ENCODE results near the gene PGLYRP2. TPM values are rescaled to one million over a fixed set of nuclear protein-coding genes. Genes with fewer than 3 reads are reported as not detected.
A peak's percentile ranks its signal among the peaks of the same experiment; 100 is the strongest.

Gene PGLYRP2
- polyA plus RNA-seq, 4 donors, result 0.54 TPM; not detected in 3

DNA sequence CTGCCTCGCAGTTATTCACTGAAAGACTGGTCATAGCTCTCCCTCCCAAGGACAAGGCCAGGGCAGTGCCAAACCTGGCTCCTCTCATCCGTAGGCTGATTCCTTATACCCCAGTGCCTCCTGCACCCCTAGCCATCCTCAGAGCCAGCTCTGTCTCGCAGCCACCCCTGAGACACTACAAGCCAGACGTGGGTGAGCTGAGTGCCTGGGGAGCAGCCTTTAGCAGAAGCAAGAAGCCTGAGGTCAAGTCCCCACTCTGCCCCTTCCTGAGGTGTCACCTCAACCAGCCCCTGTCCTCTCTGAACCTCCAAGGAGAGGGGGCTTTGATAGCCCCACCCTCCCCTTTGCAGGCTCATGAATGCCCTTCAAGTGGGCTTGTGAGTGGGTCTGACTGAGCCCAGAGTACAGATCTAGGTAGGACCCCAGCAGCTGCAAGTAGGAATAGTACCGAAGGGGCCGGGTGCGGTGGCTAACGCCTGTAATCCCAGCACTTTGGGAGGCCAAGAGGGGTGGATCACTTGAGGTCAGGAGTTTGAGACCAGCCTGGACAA lies 45.7 kb downstream of the PGLYRP2 start:
- no peak for DNase-seq

DNA sequence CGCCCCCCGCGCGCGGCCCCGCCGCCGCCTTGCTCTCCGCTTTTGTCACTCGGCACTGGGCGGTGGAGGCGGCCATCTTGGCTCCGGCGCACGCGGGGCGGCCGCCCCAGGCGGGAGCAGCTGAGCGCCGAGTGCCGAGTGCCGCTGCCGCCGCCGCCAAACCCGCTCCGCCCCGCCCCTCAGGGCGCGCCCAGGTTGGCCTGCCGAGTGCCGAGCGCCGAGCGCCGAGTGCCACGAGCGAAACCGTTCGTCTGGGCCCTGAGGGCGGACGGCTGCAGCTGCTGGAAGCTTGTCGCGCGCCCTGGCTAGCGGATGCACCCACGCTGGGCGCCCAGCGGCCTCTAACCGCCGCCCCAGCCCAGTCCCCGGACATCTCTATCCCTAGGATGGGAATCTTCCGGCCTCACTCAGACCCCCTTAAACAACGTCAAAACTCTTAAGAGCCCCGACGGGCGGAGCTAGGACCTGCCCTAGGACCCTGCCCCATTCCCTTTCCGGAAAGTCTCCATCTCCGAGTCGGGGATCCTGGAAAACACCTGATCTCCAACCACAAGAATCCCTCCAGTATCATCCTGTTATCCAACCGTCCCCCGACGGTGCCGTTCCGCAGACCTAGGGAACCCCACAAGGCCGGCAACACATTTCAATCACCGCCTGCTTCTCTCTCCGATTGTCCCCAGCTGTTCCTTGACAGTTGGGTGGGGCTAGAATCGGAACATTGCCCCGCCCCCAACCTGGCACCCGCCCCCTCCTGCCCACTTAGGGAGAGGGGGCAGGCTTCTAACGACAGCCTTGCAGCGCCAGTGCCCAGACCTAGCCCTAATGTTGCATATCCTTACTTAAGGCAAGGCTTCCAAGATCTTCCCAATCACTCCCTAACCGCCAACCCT lies 46.4 kb downstream of the PGLYRP2 start:
- WGBS, 3 donors, result 1% methylated on average over 39 to 75 of the region's 75 CpGs
- peaks cover 3 to 12% (median 6%) of the 10 kb centered on the region in 3 donors for H3K4me1 ChIP-seq (ENCODE audit: control insufficient read depth in 3 of 3, insufficient read depth in 2 of 3, low read depth in 1 of 3, low read length in 2 of 3)
- H3K4me3 ChIP-seq (ENCODE audit: low read depth in 1 of 3, low read length in 3 of 3), result peak overlapping the region; percentile 93 to 95 (median 93)
- FAIRE-seq (no peak), DNase-seq (peak; percentile 85 to 96)
- no peaks in the 10 kb centered on the region for H3K9me3 ChIP-seq (ENCODE audit: control insufficient read depth in 2 of 2, insufficient read depth in 1 of 2, low read depth in 1 of 2, low read length in 1 of 2)
- peak overlapping the region; percentile 24 to 85 (median 83) for H3K27ac ChIP-seq (ENCODE audit: low read depth in 1 of 3, low read length in 2 of 3)
- no peaks in the 10 kb centered on the region for H3K27me3 ChIP-seq (ENCODE audit: control insufficient read depth in 3 of 3, insufficient read depth in 3 of 3, low read length in 3 of 3)
- peaks cover 0 to 31% (median 2%) of the 10 kb centered on the region in 3 donors for H3K36me3 ChIP-seq (ENCODE audit: control insufficient read depth in 3 of 3, insufficient read depth in 2 of 3, low read depth in 1 of 3, low read length in 3 of 3)

More for the DNA sequence above, 45.7 kb downstream of the PGLYRP2 start:
- Histone ChIP-seq H3K4me1 (ENCODE audit: control insufficient read depth in 3 of 3, insufficient read depth in 2 of 3, low read depth in 1 of 3, low read length in 2 of 3) (peaks cover 3 to 12% (median 6%) of the 10 kb centered on the region in 3 donors), H3K9me3 (ENCODE audit: control insufficient read depth in 2 of 2, insufficient read depth in 1 of 2, low read depth in 1 of 2, low read length in 1 of 2) (no peaks in the 10 kb centered on the region), H3K4me3 (ENCODE audit: low read depth in 1 of 3, low read length in 3 of 3) (peak overlapping the region in 2 of 3 donors; percentile 93), H3K27me3 (ENCODE audit: control insufficient read depth in 3 of 3, insufficient read depth in 3 of 3, low read length in 3 of 3) (no peaks in the 10 kb centered on the region), H3K27ac (ENCODE audit: low read depth in 1 of 3, low read length in 2 of 3) (peak overlapping the region in 1 of 3 donors; percentile 6), H3K36me3 (ENCODE audit: control insufficient read depth in 3 of 3, insufficient read depth in 2 of 3, low read depth in 1 of 3, low read length in 3 of 3) (peaks cover 0 to 25% (median 0%) of the 10 kb centered on the region in 3 donors)
- no peak for FAIRE-seq
- 59 to 69% (median 68%) methylated on average over 8 of the region's 8 CpGs for WGBS, 3 donors

DNA sequence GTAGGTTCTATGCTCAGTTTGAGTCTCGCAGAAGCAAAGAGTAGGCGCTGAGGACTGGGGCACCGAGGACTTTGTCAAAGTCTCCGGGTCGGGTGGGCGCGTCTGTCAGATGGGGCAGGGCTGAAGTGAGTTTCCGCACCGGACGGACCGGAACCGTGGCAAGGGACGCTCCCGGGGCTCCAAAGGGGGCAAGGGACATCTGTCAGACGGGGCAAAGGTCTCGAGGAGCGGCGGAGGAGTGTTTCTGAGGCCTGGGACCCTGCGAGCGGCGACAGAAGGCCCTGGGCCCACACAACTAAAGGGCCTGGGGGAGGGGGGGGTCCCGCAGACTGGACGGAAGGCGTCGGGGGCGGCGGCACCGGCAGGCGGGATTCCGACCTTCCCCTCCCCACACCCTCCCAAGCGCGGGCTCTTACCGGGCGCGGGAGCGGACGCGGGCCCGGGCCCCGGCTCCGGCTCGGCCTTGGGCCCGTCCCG lies 47.2 kb downstream of the PGLYRP2 start:
- peak overlapping the region; percentile 17 to 60 (median 26) for H3K27ac ChIP-seq (ENCODE audit: low read depth in 1 of 3, low read length in 2 of 3)
- peak overlapping the region; percentile 77 to 95 (median 93) for H3K4me3 ChIP-seq (ENCODE audit: low read depth in 1 of 3, low read length in 3 of 3)
- FAIRE-seq (no peak), DNase-seq (peak; percentile 40 to 60)
- 0 to 1% (median 0%) methylated on average over 21 to 44 of the region's 44 CpGs for WGBS, 3 donors
- no peaks in the 10 kb centered on the region for H3K9me3 ChIP-seq (ENCODE audit: control insufficient read depth in 2 of 2, insufficient read depth in 1 of 2, low read depth in 1 of 2, low read length in 1 of 2)
- peaks cover 3 to 40% (median 4%) of the 10 kb centered on the region in 3 donors for H3K36me3 ChIP-seq (ENCODE audit: control insufficient read depth in 3 of 3, insufficient read depth in 2 of 3, low read depth in 1 of 3, low read length in 3 of 3)
- peaks cover 3 to 12% (median 6%) of the 10 kb centered on the region in 3 donors for H3K4me1 ChIP-seq (ENCODE audit: control insufficient read depth in 3 of 3, insufficient read depth in 2 of 3, low read depth in 1 of 3, low read length in 2 of 3)
- no peaks in the 10 kb centered on the region for H3K27me3 ChIP-seq (ENCODE audit: control insufficient read depth in 3 of 3, insufficient read depth in 3 of 3, low read length in 3 of 3)

DNA sequence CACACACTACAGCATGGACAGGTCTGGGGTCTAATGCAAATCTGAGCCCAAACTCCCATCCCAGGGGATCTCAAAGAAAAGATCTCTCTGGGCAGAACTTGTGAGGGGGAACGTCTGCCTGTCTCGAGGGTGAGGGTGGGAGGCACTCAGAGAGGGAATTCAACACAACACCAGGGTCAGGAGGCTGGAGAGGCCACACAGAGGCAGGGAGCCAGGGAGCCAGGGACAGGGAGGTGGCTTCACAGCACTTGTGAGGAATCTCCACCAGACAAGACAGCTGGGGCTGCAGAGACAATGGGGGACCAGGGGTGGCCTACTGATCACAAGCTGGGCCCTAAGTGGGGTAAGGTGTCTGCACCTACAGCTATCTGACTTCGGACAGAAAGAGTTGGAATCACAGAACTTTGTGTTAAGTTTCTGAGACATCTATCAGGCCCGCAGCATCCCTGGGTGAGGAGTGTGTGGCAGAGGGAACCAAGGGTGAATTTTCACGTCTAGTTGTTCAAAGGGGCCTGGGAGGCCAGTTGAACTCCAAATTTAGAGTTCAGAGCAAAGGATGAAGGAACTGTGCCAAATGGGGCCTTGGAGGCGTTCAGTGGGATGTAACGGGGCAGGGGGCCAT lies 47.8 kb downstream of the PGLYRP2 start:
- FAIRE-seq (no peak), DNase-seq (no peak)
- Histone ChIP-seq H3K4me1 (ENCODE audit: control insufficient read depth in 3 of 3, insufficient read depth in 2 of 3, low read depth in 1 of 3, low read length in 2 of 3) (peaks cover 3 to 12% (median 6%) of the 10 kb centered on the region in 3 donors), H3K27ac (ENCODE audit: low read depth in 1 of 3, low read length in 2 of 3) (peak overlapping the region in 1 of 3 donors; percentile 17), H3K4me3 (ENCODE audit: low read depth in 1 of 3, low read length in 3 of 3) (peak overlapping the region; percentile 77 to 95 (median 93)), H3K36me3 (ENCODE audit: control insufficient read depth in 3 of 3, insufficient read depth in 2 of 3, low read depth in 1 of 3, low read length in 3 of 3) (peaks cover 5 to 45% (median 6%) of the 10 kb centered on the region in 3 donors), H3K27me3 (ENCODE audit: control insufficient read depth in 3 of 3, insufficient read depth in 3 of 3, low read length in 3 of 3) (no peaks in the 10 kb centered on the region), H3K9me3 (ENCODE audit: control insufficient read depth in 2 of 2, insufficient read depth in 1 of 2, low read depth in 1 of 2, low read length in 1 of 2) (no peaks in the 10 kb centered on the region)
- WGBS, 3 donors, result 18 to 25% (median 22%) methylated on average over 7 of the region's 7 CpGs

DNA sequence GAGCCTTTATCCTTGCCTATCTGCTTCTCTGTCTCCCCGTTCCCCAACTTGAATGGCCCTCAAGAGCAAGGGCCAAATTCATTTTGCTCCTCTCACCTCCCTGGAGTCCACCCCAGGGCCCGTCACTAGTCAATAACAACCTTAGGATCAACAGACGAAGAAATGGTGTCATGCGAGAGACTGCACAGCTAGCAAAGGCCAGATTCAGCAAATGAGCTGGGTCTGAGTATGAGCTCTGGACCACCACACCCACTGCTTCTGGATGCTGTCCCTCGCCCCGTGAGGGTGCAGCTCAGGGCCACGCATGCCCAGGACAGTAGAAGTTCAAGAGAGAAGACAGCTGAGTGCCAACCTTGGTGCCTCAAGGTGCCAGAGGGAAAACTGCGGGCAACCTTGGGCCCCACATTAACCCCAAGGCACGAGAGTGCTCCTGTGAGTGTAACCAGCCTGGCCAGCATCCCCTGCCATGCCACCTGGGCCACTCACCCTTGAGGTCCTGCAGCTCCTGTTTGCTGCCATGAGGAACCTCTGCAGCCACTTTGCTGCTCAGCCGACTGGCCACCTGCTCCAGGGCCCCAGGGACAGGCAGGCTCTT lies 48.7 kb downstream of the PGLYRP2 start:
- DNase-seq (no peak), FAIRE-seq (no peak)
- Histone ChIP-seq H3K27ac (ENCODE audit: low read depth in 1 of 3, low read length in 2 of 3) (no peak overlapping the region), H3K9me3 (ENCODE audit: control insufficient read depth in 2 of 2, insufficient read depth in 1 of 2, low read depth in 1 of 2, low read length in 1 of 2) (no peaks in the 10 kb centered on the region), H3K27me3 (ENCODE audit: control insufficient read depth in 3 of 3, insufficient read depth in 3 of 3, low read length in 3 of 3) (no peaks in the 10 kb centered on the region), H3K4me1 (ENCODE audit: control insufficient read depth in 3 of 3, insufficient read depth in 2 of 3, low read depth in 1 of 3, low read length in 2 of 3) (peaks cover 3 to 12% (median 6%) of the 10 kb centered on the region in 3 donors), H3K4me3 (ENCODE audit: low read depth in 1 of 3, low read length in 3 of 3) (no peak overlapping the region), H3K36me3 (ENCODE audit: control insufficient read depth in 3 of 3, insufficient read depth in 2 of 3, low read depth in 1 of 3, low read length in 3 of 3) (peaks cover 5 to 52% (median 6%) of the 10 kb centered on the region in 3 donors)
- WGBS, 3 donors, result 76 to 82% (median 78%) methylated on average over 10 of the region's 10 CpGs

DNA sequence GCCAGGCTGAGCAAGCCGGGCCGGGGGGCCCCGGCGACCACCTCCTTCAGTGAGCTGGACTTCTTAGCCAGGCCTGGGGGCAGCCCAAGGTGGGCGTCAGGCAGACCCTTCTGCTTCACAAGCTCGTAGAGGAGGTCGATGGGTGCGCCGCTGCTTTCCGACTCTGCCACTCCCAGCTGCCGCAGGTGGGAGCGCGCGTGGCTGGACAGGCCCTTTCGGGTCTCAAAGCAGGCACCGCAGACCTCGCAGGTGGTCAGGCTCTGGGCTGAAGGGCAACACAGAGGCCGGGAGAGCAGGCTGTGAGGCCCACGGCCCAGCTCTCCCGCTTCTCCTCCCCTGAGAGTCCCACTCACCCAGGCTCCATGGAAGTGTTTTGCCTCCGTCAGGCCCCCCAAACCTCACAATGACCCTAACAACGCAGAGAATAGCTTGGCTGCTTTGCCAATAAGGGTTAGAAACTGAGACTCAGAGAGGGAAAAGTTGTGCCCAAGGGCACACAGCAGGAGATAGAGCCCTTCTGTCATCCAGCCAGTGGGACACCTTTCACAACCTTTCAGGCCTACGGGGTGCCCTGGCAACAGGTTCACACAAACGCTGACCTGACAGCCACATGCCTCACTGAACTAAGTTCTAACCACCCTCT lies 49.4 kb downstream of the PGLYRP2 start:
- WGBS, 3 donors, result 89 to 91% (median 90%) methylated on average over 22 to 24 of the region's 24 CpGs
- Histone ChIP-seq H3K27me3 (ENCODE audit: control insufficient read depth in 3 of 3, insufficient read depth in 3 of 3, low read length in 3 of 3) (no peaks in the 10 kb centered on the region), H3K4me3 (ENCODE audit: low read depth in 1 of 3, low read length in 3 of 3) (no peak overlapping the region), H3K27ac (ENCODE audit: low read depth in 1 of 3, low read length in 2 of 3) (no peak overlapping the region), H3K4me1 (ENCODE audit: control insufficient read depth in 3 of 3, insufficient read depth in 2 of 3, low read depth in 1 of 3, low read length in 2 of 3) (peaks cover 3 to 12% (median 6%) of the 10 kb centered on the region in 3 donors), H3K36me3 (ENCODE audit: control insufficient read depth in 3 of 3, insufficient read depth in 2 of 3, low read depth in 1 of 3, low read length in 3 of 3) (peaks cover 9 to 59% (median 10%) of the 10 kb centered on the region in 3 donors), H3K9me3 (ENCODE audit: control insufficient read depth in 2 of 2, insufficient read depth in 1 of 2, low read depth in 1 of 2, low read length in 1 of 2) (no peaks in the 10 kb centered on the region)
- DNase-seq (no peak), FAIRE-seq (no peak)

DNA sequence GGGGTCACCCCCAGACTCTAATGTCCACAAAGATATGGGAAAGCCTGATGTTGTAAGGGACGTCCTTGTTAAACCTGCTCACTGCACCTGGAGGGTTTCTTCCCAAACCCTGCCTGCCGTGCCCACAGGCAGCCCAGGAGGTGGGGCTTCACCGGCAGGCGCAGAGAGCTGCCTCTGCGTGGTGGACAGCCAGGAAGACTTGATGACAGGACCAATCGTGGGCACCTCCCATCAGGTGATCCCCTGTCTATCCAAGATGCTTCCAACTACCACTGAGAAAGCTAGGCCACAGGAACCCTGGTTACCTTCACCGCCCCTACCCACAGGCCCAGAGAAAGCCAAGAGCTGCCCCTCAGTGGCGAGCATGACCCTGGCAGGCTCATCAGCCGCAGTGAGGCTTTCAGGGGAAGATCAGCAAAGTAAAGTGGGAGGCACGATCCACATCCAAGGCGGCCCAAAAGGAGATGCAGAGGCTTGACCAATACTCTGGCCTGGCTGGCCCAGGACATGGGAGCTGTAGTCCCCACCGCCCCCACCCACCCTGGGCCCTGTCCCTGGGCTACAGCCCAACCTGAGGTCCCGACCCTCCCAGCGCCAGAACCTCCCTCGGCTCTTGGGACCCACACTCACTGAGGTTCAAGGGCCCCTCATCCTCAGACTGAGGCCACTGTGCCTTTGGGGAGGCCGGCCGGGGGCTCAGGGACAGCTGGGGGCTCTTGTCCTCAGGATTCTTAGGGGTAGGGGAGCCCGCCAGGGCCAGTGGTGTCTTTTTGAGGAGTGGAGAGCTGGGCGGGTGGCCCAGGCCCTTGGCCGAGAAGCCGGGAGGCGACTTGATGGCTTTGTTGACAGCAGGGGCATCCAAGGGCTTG lies 50.1 kb downstream of the PGLYRP2 start:
- no peak for DNase-seq
- WGBS, 3 donors, result 92 to 94% (median 93%) methylated on average over 21 to 22 of the region's 22 CpGs
- H3K9me3 ChIP-seq (ENCODE audit: control insufficient read depth in 2 of 2, insufficient read depth in 1 of 2, low read depth in 1 of 2, low read length in 1 of 2), result no peaks in the 10 kb centered on the region
- no peak for FAIRE-seq
- H3K27me3 ChIP-seq (ENCODE audit: control insufficient read depth in 3 of 3, insufficient read depth in 3 of 3, low read length in 3 of 3), result no peaks in the 10 kb centered on the region
- no peak overlapping the region for H3K4me3 ChIP-seq (ENCODE audit: low read depth in 1 of 3, low read length in 3 of 3)
- peaks cover 14 to 66% (median 14%) of the 10 kb centered on the region in 3 donors for H3K36me3 ChIP-seq (ENCODE audit: control insufficient read depth in 3 of 3, insufficient read depth in 2 of 3, low read depth in 1 of 3, low read length in 3 of 3)
- no peak overlapping the region for H3K27ac ChIP-seq (ENCODE audit: low read depth in 1 of 3, low read length in 2 of 3)
- H3K4me1 ChIP-seq (ENCODE audit: control insufficient read depth in 3 of 3, insufficient read depth in 2 of 3, low read depth in 1 of 3, low read length in 2 of 3), result peaks cover 3 to 12% (median 6%) of the 10 kb centered on the region in 3 donors
